ENCODE results near the gene EGLN1.
A peak's percentile ranks its signal among the peaks of the same experiment; 100 is the strongest.

The EGLN1 gene

DNA sequence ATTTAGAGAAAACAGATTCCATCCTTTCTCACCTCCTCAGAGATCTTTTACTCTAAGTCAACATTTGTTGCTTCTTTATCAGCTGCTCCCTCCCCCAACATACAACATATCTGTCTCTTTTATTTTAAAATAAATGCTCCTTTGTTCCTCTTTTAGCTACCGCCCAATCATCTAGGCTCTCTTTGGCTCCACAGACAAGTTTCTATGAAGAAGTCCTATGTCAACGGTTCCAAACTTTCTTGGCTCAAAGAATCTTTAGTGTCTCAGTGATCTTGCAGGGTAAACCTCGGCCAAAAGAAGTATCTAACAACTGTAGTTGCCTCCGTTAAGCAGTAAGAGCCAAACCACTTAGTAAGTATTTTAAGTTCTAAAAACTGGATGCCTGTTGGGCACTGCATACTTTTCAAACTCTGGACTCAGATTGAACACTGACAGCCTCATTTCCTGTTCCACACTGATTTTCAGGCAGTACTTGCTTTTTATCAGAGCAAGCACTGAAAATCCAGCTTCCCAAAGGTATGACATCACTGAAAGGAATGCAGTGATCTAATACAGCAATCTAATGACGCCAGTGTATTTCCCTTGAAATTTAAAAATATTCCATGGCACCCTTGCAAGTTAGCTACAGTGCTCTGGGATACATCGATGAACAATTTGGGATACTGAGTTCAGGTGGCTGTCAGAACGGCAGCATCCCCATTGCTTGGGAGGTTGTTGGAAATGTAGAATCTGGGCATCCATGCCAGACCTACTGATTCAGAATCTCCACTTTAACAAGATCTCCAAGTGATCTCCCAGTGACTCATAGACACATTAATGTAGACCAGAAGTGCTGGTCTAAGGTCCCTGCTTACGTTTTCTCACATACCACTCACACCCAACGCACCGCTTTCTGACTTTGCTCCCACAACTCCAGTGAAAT, 26.8 kb downstream of the EGLN1 start (continued):
- TF ChIP-seq, protein P1, sequence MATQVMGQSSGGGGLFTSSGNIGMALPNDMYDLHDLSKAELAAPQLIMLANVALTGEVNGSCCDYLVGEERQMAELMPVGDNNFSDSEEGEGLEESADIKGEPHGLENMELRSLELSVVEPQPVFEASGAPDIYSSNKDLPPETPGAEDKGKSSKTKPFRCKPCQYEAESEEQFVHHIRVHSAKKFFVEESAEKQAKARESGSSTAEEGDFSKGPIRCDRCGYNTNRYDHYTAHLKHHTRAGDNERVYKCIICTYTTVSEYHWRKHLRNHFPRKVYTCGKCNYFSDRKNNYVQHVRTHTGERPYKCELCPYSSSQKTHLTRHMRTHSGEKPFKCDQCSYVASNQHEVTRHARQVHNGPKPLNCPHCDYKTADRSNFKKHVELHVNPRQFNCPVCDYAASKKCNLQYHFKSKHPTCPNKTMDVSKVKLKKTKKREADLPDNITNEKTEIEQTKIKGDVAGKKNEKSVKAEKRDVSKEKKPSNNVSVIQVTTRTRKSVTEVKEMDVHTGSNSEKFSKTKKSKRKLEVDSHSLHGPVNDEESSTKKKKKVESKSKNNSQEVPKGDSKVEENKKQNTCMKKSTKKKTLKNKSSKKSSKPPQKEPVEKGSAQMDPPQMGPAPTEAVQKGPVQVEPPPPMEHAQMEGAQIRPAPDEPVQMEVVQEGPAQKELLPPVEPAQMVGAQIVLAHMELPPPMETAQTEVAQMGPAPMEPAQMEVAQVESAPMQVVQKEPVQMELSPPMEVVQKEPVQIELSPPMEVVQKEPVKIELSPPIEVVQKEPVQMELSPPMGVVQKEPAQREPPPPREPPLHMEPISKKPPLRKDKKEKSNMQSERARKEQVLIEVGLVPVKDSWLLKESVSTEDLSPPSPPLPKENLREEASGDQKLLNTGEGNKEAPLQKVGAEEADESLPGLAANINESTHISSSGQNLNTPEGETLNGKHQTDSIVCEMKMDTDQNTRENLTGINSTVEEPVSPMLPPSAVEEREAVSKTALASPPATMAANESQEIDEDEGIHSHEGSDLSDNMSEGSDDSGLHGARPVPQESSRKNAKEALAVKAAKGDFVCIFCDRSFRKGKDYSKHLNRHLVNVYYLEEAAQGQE (tag by site-specific recombination; IDR thresholded peaks at IDR 0.05): no peak
- TF ChIP-seq KLF16 (tag by site-specific recombination; IDR thresholded peaks at IDR 0.05) (no peak), MZF1 (tag by site-specific recombination; IDR thresholded peaks at IDR 0.05; ENCODE audit: borderline replicate concordance) (no peak), OSR2 (tag by site-specific recombination; IDR thresholded peaks at IDR 0.05) (no peak), ZNF596 (tag by site-specific recombination; IDR thresholded peaks at IDR 0.05) (no peak), GLIS2 (tag by site-specific recombination; IDR thresholded peaks at IDR 0.05) (no peak), ZNF335 (tag by site-specific recombination; conservative IDR thresholded peaks at IDR 0.05) (peak; percentile 85), OVOL3 (tag by site-specific recombination; IDR thresholded peaks at IDR 0.05) (no peak), ZNF416 (tag by site-specific recombination; IDR thresholded peaks at IDR 0.05) (no peak), ZNF266 (tag by site-specific recombination; IDR thresholded peaks at IDR 0.05; ENCODE audit: low read depth) (no peak), ZNF473 (tag by site-specific recombination; IDR thresholded peaks at IDR 0.05) (no peak), ZSCAN16 (tag by site-specific recombination; IDR thresholded peaks at IDR 0.05) (no peak), ZNF274 (IDR thresholded peaks at IDR 0.05; ENCODE audit: low read length) (no peak), ZNF274 (tag by site-specific recombination; IDR thresholded peaks at IDR 0.05; ENCODE audit: borderline replicate concordance) (no peak), ZNF155 (tag by site-specific recombination; IDR thresholded peaks at IDR 0.05) (no peak), ZNF626 (tag by site-specific recombination; IDR thresholded peaks at IDR 0.05) (no peak), ZNF624 (tag by site-specific recombination; IDR thresholded peaks at IDR 0.05) (no peak), ZNF571 (tag by site-specific recombination; IDR thresholded peaks at IDR 0.05) (no peak), ZNF112 (tag by site-specific recombination; IDR thresholded peaks at IDR 0.05) (no peak), ZNF394 (tag by site-specific recombination; IDR thresholded peaks at IDR 0.05; ENCODE audit: borderline replicate concordance) (peak; percentile 74), ZNF48 (tag by site-specific recombination; IDR thresholded peaks at IDR 0.05) (no peak), ZNF585B (tag by site-specific recombination; IDR thresholded peaks at IDR 0.05) (no peak), ZNF426 (tag by site-specific recombination; IDR thresholded peaks at IDR 0.05) (no peak), ZNF776 (tag by site-specific recombination; IDR thresholded peaks at IDR 0.05; ENCODE audit: borderline replicate concordance) (no peak), REPIN1 (tag by site-specific recombination; IDR thresholded peaks at IDR 0.05; ENCODE audit: low read depth) (no peak), ZBTB1 (tag by site-specific recombination; IDR thresholded peaks at IDR 0.05) (no peak), ZNF560 (tag by site-specific recombination; IDR thresholded peaks at IDR 0.05; ENCODE audit: borderline replicate concordance) (no peak), ZFP3 (tag by site-specific recombination; IDR thresholded peaks at IDR 0.05; ENCODE audit: low read depth) (no peak), ZNF677 (tag by site-specific recombination; IDR thresholded peaks at IDR 0.05) (no peak)
- TF ChIP-seq, protein P2, sequence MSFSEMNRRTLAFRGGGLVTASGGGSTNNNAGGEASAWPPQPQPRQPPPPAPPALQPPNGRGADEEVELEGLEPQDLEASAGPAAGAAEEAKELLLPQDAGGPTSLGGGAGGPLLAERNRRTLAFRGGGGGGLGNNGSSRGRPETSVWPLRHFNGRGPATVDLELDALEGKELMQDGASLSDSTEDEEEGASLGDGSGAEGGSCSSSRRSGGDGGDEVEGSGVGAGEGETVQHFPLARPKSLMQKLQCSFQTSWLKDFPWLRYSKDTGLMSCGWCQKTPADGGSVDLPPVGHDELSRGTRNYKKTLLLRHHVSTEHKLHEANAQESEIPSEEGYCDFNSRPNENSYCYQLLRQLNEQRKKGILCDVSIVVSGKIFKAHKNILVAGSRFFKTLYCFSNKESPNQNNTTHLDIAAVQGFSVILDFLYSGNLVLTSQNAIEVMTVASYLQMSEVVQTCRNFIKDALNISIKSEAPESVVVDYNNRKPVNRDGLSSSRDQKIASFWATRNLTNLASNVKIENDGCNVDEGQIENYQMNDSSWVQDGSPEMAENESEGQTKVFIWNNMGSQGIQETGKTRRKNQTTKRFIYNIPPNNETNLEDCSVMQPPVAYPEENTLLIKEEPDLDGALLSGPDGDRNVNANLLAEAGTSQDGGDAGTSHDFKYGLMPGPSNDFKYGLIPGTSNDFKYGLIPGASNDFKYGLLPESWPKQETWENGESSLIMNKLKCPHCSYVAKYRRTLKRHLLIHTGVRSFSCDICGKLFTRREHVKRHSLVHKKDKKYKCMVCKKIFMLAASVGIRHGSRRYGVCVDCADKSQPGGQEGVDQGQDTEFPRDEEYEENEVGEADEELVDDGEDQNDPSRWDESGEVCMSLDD (tag by site-specific recombination; IDR thresholded peaks at IDR 0.05): no peak
- TF ChIP-seq, protein P3, sequence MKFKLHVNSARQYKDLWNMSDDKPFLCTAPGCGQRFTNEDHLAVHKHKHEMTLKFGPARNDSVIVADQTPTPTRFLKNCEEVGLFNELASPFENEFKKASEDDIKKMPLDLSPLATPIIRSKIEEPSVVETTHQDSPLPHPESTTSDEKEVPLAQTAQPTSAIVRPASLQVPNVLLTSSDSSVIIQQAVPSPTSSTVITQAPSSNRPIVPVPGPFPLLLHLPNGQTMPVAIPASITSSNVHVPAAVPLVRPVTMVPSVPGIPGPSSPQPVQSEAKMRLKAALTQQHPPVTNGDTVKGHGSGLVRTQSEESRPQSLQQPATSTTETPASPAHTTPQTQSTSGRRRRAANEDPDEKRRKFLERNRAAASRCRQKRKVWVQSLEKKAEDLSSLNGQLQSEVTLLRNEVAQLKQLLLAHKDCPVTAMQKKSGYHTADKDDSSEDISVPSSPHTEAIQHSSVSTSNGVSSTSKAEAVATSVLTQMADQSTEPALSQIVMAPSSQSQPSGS (tag by site-specific recombination; IDR thresholded peaks at IDR 0.05; ENCODE audit: low read depth): peak; percentile 98
- TF ChIP-seq, protein P4, sequence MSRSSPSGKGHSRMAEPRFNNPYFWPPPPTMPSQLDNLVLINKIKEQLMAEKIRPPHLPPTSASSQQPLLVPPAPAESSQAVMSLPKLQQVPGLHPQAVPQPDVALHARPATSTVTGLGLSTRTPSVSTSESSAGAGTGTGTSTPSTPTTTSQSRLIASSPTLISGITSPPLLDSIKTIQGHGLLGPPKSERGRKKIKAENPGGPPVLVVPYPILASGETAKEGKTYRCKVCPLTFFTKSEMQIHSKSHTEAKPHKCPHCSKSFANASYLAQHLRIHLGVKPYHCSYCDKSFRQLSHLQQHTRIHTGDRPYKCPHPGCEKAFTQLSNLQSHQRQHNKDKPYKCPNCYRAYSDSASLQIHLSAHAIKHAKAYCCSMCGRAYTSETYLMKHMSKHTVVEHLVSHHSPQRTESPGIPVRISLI (tag by site-specific recombination; IDR thresholded peaks at IDR 0.05): no peak
